Body of pancreas (tissue), 4 donors: ENCODE results near the gene ZDHHC3.

Experiments used
- CTCF ChIP-seq, 7 experiments: fragments of 450-650 bp in 4 of 7; fragments of 200-600 bp in 3 of 7; sonication (generic) in 3 of 7; IDR thresholded peaks; one replicate each; pipeline ENCODE4 v1.5.1; 2016 to 2019; ENCODE audit warnings: antibody characterized with exemption in 7 of 7
- POLR2A ChIP-seq, 3 donors: fragments of 450-650 bp; IDR thresholded peaks; one replicate each; pipeline ENCODE4 v1.6.1; 2016; ENCODE audit warnings: antibody characterized with exemption in 3 of 3, mild to moderate bottlenecking in 2 of 3

- TF ChIP-seq CTCF (IDR thresholded peaks at IDR 0.05) (no peak), POLR2A (IDR thresholded peaks at IDR 0.05) (no peak)
These were observed 45.7 kb upstream of the ZDHHC3 start for GRCh38 chr3:45021524-45022297.
